OCI-LY7 (cell line): ENCODE results near the gene SPSB1.

Experiments used
- CTCF ChIP-seq: fragments of 200-600 bp; sonication (generic); conservative IDR thresholded peaks from 2 replicates; pipeline ENCODE4 v1.5.1; 2014; ENCODE audit warnings: mild to moderate bottlenecking, antibody characterized with exemption, low read length, moderate library complexity, mixed read lengths
- EZH2phosphoT487 ChIP-seq: fragments of 200-600 bp; sonication (generic); IDR thresholded peaks from 2 replicates; pipeline ENCODE4 v1.6.1; 2018; ENCODE audit warnings: low read depth, borderline replicate concordance, mild to moderate bottlenecking, mixed run types, antibody characterized with exemption, low read length, moderate library complexity, mixed read lengths

- TF ChIP-seq CTCF = no peak
- no peak for TF ChIP-seq EZH2phosphoT487
Measured at GRCh38 chr1:9297831-9298230, 5.1 kb downstream of the SPSB1 start.
